IMR-90 (cell line): ENCODE data around the gene STAC. TPM values are rescaled to one million over a fixed set of nuclear protein-coding genes. Genes with fewer than 3 reads are reported as not detected.

Source experiments
- ATAC-seq: fragments of 200-7000 bp; cut with Tn5 transposase; 2 replicates; pipeline ENCODE4 v1.9.1; 2020; ENCODE audit warnings: low read depth, mild to moderate bottlenecking, moderate library complexity
- BruUV-seq: library from RNA; stranded (reverse); fragments of 400-500 nt; replicated peaks from 2 replicates; lab custom pipeline; 2021; lab: Mats Ljungman, UMichigan
- CTCF ChIA-PET: fragments of 300-600 bp; formaldehyde crosslinking; extraction: SDS; loops from one replicate; lab custom pipeline; 2021; ENCODE audit warnings: antibody characterized with exemption; lab: Yijun Ruan, JAX
- POLR2A ChIA-PET: fragments of 300-600 bp; sonication (Branson Sonifier 250); formaldehyde crosslinking; loops from one replicate; lab custom pipeline; 2022; ENCODE audit warnings: antibody characterized with exemption; ENCODE audit not compliant: unreplicated experiment; lab: Charles Lee
- DNase-seq: peaks from one replicate; pipeline ENCODE4 v3.0.0; 2013
- H2AFZ ChIP-seq: replicated peaks from 2 replicates; pipeline ENCODE3; 2013; ENCODE audit warnings: low read length, mild to moderate bottlenecking; ENCODE audit not compliant: poor library complexity
- H2AK5ac ChIP-seq: 2 replicates; pipeline ENCODE4 v1.6.1; 2013; ENCODE audit warnings: low read depth, low read length, inconsistent platforms
- H2AK9ac ChIP-seq: replicated peaks from 2 replicates; pipeline ENCODE3; 2013; ENCODE audit warnings: mild to moderate bottlenecking, low read depth, low read length, moderate library complexity; ENCODE audit not compliant: poor library complexity
- H2BK120ac ChIP-seq: 2 replicates; pipeline ENCODE4 v1.6.1; 2013; ENCODE audit warnings: low read depth, low read length, inconsistent platforms
- H2BK15ac ChIP-seq: 3 replicates; pipeline ENCODE4 v1.6.1; 2013; ENCODE audit warnings: low read depth, low read length, inconsistent platforms
- H2BK20ac ChIP-seq: 2 replicates; pipeline ENCODE4 v1.6.1; 2013; ENCODE audit warnings: low read depth, mild to moderate bottlenecking, inconsistent platforms, low read length, moderate library complexity
- H2BK5ac ChIP-seq: 2 replicates; pipeline ENCODE4 v1.6.1; 2013; ENCODE audit warnings: mild to moderate bottlenecking, low read depth, low read length, inconsistent platforms; ENCODE audit not compliant: poor library complexity, severe bottlenecking
- H3K14ac ChIP-seq: replicated peaks from 2 replicates; pipeline ENCODE4 v1.6.1; 2013; ENCODE audit warnings: low read depth, low read length, inconsistent platforms
- H3K18ac ChIP-seq: 2 replicates; pipeline ENCODE4 v1.6.1; 2013; ENCODE audit warnings: low read depth, low read length, control low read depth
- H3K23ac ChIP-seq: 2 replicates; pipeline ENCODE4 v1.6.1; 2013; ENCODE audit warnings: low read depth, low read length, inconsistent platforms
- H3K27ac ChIP-seq: 2 replicates; pipeline ENCODE4 v1.5.1; 2013; ENCODE audit warnings: mild to moderate bottlenecking, control low read depth, low read length; ENCODE audit not compliant: insufficient read depth
- H3K27me3 ChIP-seq: 2 replicates; pipeline ENCODE4 v1.6.1; 2013; ENCODE audit warnings: low read length; ENCODE audit not compliant: control insufficient read depth, insufficient read depth
- H3K36me3 ChIP-seq: 2 replicates; pipeline ENCODE4 v1.6.1; 2013; ENCODE audit warnings: low read length, mixed read lengths; ENCODE audit not compliant: control insufficient read depth, insufficient read depth
- H3K4ac ChIP-seq: 2 replicates; pipeline ENCODE4 v1.6.1; 2013; ENCODE audit warnings: low read depth, low read length, inconsistent platforms
- H3K4me1 ChIP-seq: 2 replicates; pipeline ENCODE4 v1.6.1; 2013; ENCODE audit warnings: low read length, mixed read lengths; ENCODE audit not compliant: control insufficient read depth, insufficient read depth
- H3K4me2 ChIP-seq: 2 replicates; pipeline ENCODE4 v1.6.1; 2013; ENCODE audit warnings: low read depth, mild to moderate bottlenecking, control low read depth, low read length, moderate library complexity
- H3K4me3 ChIP-seq: 2 replicates; pipeline ENCODE4 v1.5.1; 2013; ENCODE audit warnings: low read depth, mild to moderate bottlenecking, control low read depth, low read length, moderate library complexity; ENCODE audit not compliant: insufficient read depth
- H3K56ac ChIP-seq: 2 replicates; pipeline ENCODE4 v1.6.1; 2013; ENCODE audit warnings: low read length, inconsistent platforms; ENCODE audit not compliant: insufficient read depth; ENCODE audit errors: extremely low read depth
- H3K79me1 ChIP-seq, 2 experiments: 2 replicates each; pipeline ENCODE4 v1.6.1; 2013; ENCODE audit warnings: low read length in 2 of 2, inconsistent platforms in 1 of 2, low read depth in 1 of 2
- H3K9ac ChIP-seq: 2 replicates; pipeline ENCODE4 v1.6.1; 2013; ENCODE audit warnings: low read depth, low read length, control low read depth
- H3K9me1 ChIP-seq: 2 replicates; pipeline ENCODE4 v1.6.1; 2013; ENCODE audit warnings: low read length, inconsistent platforms; ENCODE audit not compliant: insufficient read depth
- H3K9me3 ChIP-seq: 2 replicates; pipeline ENCODE4 v1.6.1; 2013; ENCODE audit warnings: low read length; ENCODE audit not compliant: control insufficient read depth, insufficient read depth
- H4K20me1 ChIP-seq: 2 replicates; pipeline ENCODE4 v1.6.1; 2013; ENCODE audit warnings: low read length, inconsistent platforms; ENCODE audit not compliant: insufficient read depth
- H4K5ac ChIP-seq: 2 replicates; pipeline ENCODE4 v1.6.1; 2013; ENCODE audit warnings: mild to moderate bottlenecking, low read depth, low read length, control low read depth
- H4K8ac ChIP-seq, 2 experiments: 2 replicates each; pipeline ENCODE4 v1.6.1; 2013; ENCODE audit warnings: low read depth in 2 of 2, low read length in 2 of 2, control low read depth in 1 of 2, inconsistent platforms in 1 of 2
- H4K91ac ChIP-seq: 2 replicates; pipeline ENCODE4 v1.6.1; 2013; ENCODE audit warnings: low read depth, low read length, inconsistent platforms; ENCODE audit not compliant: insufficient read depth
- BHLHE40 ChIP-seq: fragments of 150-350 bp; IDR thresholded peaks from 2 replicates; pipeline ENCODE4 v1.6.1; 2016; ENCODE audit warnings: mild to moderate bottlenecking, low read depth, low read length
- CEBPB ChIP-seq: IDR thresholded peaks from 2 replicates; pipeline ENCODE4 v1.6.1; 2012; ENCODE audit warnings: low read depth, low read length, improper control_type of control experiment
- CHD1 ChIP-seq: IDR thresholded peaks from 2 replicates; pipeline ENCODE4 v1.6.1; 2012; ENCODE audit warnings: low read depth, low read length, improper control_type of control experiment
- FOS ChIP-seq: fragments of 150-350 bp; IDR thresholded peaks from 2 replicates; pipeline ENCODE4 v1.6.1; 2016; ENCODE audit warnings: low read depth, low read length
- MAFK ChIP-seq: IDR thresholded peaks from 2 replicates; pipeline ENCODE4 v1.6.1; 2012; ENCODE audit warnings: low read depth, low read length, improper control_type of control experiment
- MAZ ChIP-seq: IDR thresholded peaks from 2 replicates; pipeline ENCODE4 v1.6.1; 2012; ENCODE audit warnings: low read depth, mild to moderate bottlenecking, low read length, improper control_type of control experiment, moderate library complexity, borderline replicate concordance
- MXI1 ChIP-seq: IDR thresholded peaks from 2 replicates; pipeline ENCODE4 v1.6.1; 2012; ENCODE audit warnings: low read depth, mild to moderate bottlenecking, low read length, moderate library complexity, borderline replicate concordance
- NFE2L2 ChIP-seq: fragments of 150-350 bp; IDR thresholded peaks from 2 replicates; pipeline ENCODE4 v1.6.1; 2016; ENCODE audit warnings: low read depth, mild to moderate bottlenecking, low read length
- POLR2A ChIP-seq: IDR thresholded peaks from 2 replicates; pipeline ENCODE4 v1.6.1; 2012; ENCODE audit warnings: mild to moderate bottlenecking, low read depth, low read length
- RAD21 ChIP-seq: IDR thresholded peaks from 2 replicates; pipeline ENCODE4 v1.6.1; 2012; ENCODE audit warnings: low read length, improper control_type of control experiment
- RCOR1 ChIP-seq: IDR thresholded peaks from 2 replicates; pipeline ENCODE4 v1.6.1; 2012; ENCODE audit warnings: mild to moderate bottlenecking, low read length, improper control_type of control experiment; ENCODE audit not compliant: insufficient replicate concordance
- RFX5 ChIP-seq: IDR thresholded peaks from 2 replicates; pipeline ENCODE4 v1.8.0; 2012; ENCODE audit warnings: low read depth, mild to moderate bottlenecking, low read length, moderate library complexity
- SMC3 ChIP-seq: fragments of 150-350 bp; IDR thresholded peaks from 2 replicates; pipeline ENCODE4 v1.6.1; 2016; ENCODE audit warnings: low read depth, mild to moderate bottlenecking, antibody characterized with exemption, low read length, moderate library complexity
- WGBS, 2 experiments: methylation state at CpG; one replicate each; pipeline versions ENCODE4 v1.1.5 to v1.1.7; 2013; ENCODE audit warnings: missing lambda C conversion rate in 2 of 2; ENCODE audit not compliant: insufficient read length in 1 of 2; ENCODE audit errors: extremely low coverage in 2 of 2; 5-methylcytosine and 5-hydroxymethylcytosine counted together
- dilution Hi-C: fragments of 300-500 bp; cut with HindIII; formaldehyde crosslinking; loops from one replicate; pipeline ENCODE4 v1.14.3; 2018; ENCODE audit warnings: low sequenced_read_pairs; ENCODE audit not compliant: unreplicated experiment
- in situ Hi-C: fragments of 300-500 bp; cut with MboI; formaldehyde crosslinking; loops from 3 replicates; pipeline ENCODE4 v1.14.3; 2019; ENCODE audit warnings: low sequenced_read_pairs, inconsistent platforms, mixed read lengths
- intact Hi-C: fragments of 100-400 bp; cut with micrococcal nuclease; formaldehyde crosslinking; loops from 2 replicates; pipeline ENCODE4 v1.10.0; 2022
- polyA plus RNA-seq, 3 experiments: library from polyadenylated mRNA; depleted of rRNA; stranded (reverse); fragments of >200 nt; gene quantifications; 2 replicates each; pipeline ENCODE4 v1.2.3, GENCODE V29; 2012; ENCODE audit warnings: low replicate concordance in 1 of 3
- total RNA-seq: library from RNA; depleted of rRNA; stranded (reverse); fragments of >200 nt; gene quantifications from 2 replicates; pipeline ENCODE4 v1.2.3, GENCODE V29; 2012
- TF ChIP-seq, protein P1 (sequence below): fragments of 150-350 bp; IDR thresholded peaks from 2 replicates; pipeline ENCODE4 v1.6.1; 2017; ENCODE audit warnings: mild to moderate bottlenecking, antibody characterized with exemption, low read length, low read depth
- TF ChIP-seq, protein P2 (sequence below): conservative IDR thresholded peaks from 2 replicates; pipeline ENCODE4 v1.5.1; 2012; ENCODE audit warnings: mild to moderate bottlenecking, low read depth, low read length, improper control_type of control experiment
- TF ChIP-seq, protein P3 (sequence below): fragments of 150-350 bp; IDR thresholded peaks from 2 replicates; pipeline ENCODE4 v1.6.1; 2016; ENCODE audit warnings: low read depth, mild to moderate bottlenecking, low read length, moderate library complexity, borderline replicate concordance

STAC gene
- total and polyA plus RNA-seq, 2 of the 4 experiments (the other 2 are of a cell fraction), result 0.19 to 0.36 TPM

DNA sequence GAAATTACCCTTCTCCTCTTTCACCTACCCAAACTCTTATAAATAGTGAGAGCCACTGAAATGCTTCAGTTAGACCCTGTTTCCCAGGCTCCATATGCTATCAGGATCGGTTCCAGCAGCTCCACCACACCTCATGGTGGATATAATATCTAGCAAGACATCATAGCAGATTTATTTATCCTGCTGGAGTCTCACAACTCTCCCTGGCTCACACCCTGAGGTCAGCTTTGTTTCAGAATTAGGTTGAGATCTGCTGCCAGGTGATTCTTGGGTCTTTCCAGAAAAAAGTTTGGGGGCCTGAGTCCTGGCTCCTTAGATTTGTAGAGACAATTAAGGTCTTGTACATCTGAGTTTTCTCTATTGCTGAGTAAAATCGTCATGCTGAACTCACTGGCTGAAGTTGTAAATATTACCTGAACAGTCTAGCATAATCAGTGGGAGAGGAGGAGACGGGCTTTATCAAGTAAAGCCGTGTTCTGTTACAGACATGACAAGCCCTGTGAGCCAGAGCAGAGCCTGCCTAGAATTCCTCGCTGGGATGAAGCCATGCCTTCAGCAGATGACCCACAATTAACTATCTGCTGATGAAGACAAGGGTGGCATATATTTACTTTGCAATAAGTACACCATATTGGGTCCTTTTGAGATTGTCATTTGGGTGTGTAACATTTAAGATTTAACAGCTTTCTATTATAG lies 131.6 kb downstream of the STAC start:
- Histone ChIP-seq H3K4ac (no peak overlapping the region), H4K8ac (no peak overlapping the region), H2BK15ac (no peak overlapping the region), H4K20me1 (no peaks in the 10 kb centered on the region), H2AK5ac (no peak overlapping the region), H3K4me3 (no peak overlapping the region), H4K5ac (no peak overlapping the region), H3K56ac (no peak overlapping the region), H3K79me1 (no peaks in the 10 kb centered on the region), H2BK5ac (no peak overlapping the region), H3K9me3 (no peaks in the 10 kb centered on the region), H3K18ac (no peak overlapping the region), H3K4me2 (no peak overlapping the region), H4K91ac (no peak overlapping the region), H3K23ac (no peak overlapping the region), H3K4me1 (no peaks in the 10 kb centered on the region), H2BK120ac (no peak overlapping the region), H2AK9ac (no peak overlapping the region), H2AFZ (no peak overlapping the region), H2BK20ac (no peak overlapping the region), H3K9me1 (no peaks in the 10 kb centered on the region), H3K14ac (no peak overlapping the region), H3K27me3 (no peaks in the 10 kb centered on the region), H3K9ac (no peak overlapping the region), H3K27ac (no peak overlapping the region), H3K36me3 (no peaks in the 10 kb centered on the region)
- DNase-seq (no peak), ATAC-seq (no peak)
- TF ChIP-seq, protein P1, sequence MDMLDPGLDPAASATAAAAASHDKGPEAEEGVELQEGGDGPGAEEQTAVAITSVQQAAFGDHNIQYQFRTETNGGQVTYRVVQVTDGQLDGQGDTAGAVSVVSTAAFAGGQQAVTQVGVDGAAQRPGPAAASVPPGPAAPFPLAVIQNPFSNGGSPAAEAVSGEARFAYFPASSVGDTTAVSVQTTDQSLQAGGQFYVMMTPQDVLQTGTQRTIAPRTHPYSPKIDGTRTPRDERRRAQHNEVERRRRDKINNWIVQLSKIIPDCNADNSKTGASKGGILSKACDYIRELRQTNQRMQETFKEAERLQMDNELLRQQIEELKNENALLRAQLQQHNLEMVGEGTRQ, result no peak
- TF ChIP-seq RFX5, result no peak
- no peak for TF ChIP-seq CHD1
- TF ChIP-seq, protein P2, sequence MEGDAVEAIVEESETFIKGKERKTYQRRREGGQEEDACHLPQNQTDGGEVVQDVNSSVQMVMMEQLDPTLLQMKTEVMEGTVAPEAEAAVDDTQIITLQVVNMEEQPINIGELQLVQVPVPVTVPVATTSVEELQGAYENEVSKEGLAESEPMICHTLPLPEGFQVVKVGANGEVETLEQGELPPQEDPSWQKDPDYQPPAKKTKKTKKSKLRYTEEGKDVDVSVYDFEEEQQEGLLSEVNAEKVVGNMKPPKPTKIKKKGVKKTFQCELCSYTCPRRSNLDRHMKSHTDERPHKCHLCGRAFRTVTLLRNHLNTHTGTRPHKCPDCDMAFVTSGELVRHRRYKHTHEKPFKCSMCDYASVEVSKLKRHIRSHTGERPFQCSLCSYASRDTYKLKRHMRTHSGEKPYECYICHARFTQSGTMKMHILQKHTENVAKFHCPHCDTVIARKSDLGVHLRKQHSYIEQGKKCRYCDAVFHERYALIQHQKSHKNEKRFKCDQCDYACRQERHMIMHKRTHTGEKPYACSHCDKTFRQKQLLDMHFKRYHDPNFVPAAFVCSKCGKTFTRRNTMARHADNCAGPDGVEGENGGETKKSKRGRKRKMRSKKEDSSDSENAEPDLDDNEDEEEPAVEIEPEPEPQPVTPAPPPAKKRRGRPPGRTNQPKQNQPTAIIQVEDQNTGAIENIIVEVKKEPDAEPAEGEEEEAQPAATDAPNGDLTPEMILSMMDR, result no peak
- no peak for TF ChIP-seq POLR2A
- TF ChIP-seq MAFK, result no peak
- TF ChIP-seq SMC3, result no peak
- TF ChIP-seq, protein P3, sequence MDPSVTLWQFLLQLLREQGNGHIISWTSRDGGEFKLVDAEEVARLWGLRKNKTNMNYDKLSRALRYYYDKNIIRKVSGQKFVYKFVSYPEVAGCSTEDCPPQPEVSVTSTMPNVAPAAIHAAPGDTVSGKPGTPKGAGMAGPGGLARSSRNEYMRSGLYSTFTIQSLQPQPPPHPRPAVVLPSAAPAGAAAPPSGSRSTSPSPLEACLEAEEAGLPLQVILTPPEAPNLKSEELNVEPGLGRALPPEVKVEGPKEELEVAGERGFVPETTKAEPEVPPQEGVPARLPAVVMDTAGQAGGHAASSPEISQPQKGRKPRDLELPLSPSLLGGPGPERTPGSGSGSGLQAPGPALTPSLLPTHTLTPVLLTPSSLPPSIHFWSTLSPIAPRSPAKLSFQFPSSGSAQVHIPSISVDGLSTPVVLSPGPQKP, result no peak
- TF ChIP-seq CEBPB, result no peak
- no peak for TF ChIP-seq BHLHE40
- no peak for TF ChIP-seq RAD21
- TF ChIP-seq NFE2L2, result no peak
- no peak for TF ChIP-seq RCOR1
- TF ChIP-seq MAZ, result no peak
- no peak for TF ChIP-seq FOS
- TF ChIP-seq MXI1, result no peak
- ChIA-PET POLR2A (no interaction called here), CTCF (no interaction called here)
- BruUV-seq, result no TSS peak
- WGBS, 2 experiments, result 23% methylated on average over 2 of the region's 5 CpGs; no CpG with 5 or more reads in 1 of the 2 experiments
- dilution Hi-C loops, result no loop called here
- in situ Hi-C loops, result no loop called here
- intact Hi-C loops, result no loop called here
